ENCODE measurements around the gene TBC1D5.
"Not testable (repeated sequence)": the region's sequence is repeated elsewhere in the genome, so short reads cannot be mapped to it uniquely, and the experiment has no call there.

GRCh38 chr3:17635675-17636074, 106.8 kb downstream of the TBC1D5 start:
- TF ChIP-seq CTCF, POLR2AphosphoS5 (IDR thresholded peaks at IDR 0.05): not testable (repeated sequence)
